ENCODE measurements around the gene HHAT.
"Not testable (repeated sequence)": the region's sequence is repeated elsewhere in the genome, so short reads cannot be mapped to it uniquely, and the experiment has no call there.

Gene HHAT

GRCh38 chr1:210647406-210648333 is 319.0 kb downstream of the HHAT start:
- no peak for DNase-seq (ENCODE audit: low read depth)

- no peak for DNase-seq (ENCODE audit: low read depth)
Measured at GRCh38 chr1:210648588-210649269, 320.0 kb downstream of the HHAT start.

GRCh38 chr1:210650403-210650802 is 321.7 kb downstream of the HHAT start:
- DNase-seq (ENCODE audit: low read depth), result no peak

GRCh38 chr1:210652329-210652954 is 323.7 kb downstream of the HHAT start:
- no peak for DNase-seq (ENCODE audit: low read depth)

- no peak for DNase-seq (ENCODE audit: low read depth)
Measured at GRCh38 chr1:210653771-210654170, 325.1 kb downstream of the HHAT start.

- DNase-seq (ENCODE audit: low read depth), result no peak
Measured at GRCh38 chr1:210654176-210654981, 325.7 kb downstream of the HHAT start.

GRCh38 chr1:210655511-210655910 is 326.8 kb downstream of the HHAT start:
- DNase-seq (ENCODE audit: low read depth), result no peak

GRCh38 chr1:210657806-210658205 is 329.1 kb downstream of the HHAT start:
- DNase-seq (ENCODE audit: low read depth), result no peak

- not testable (repeated sequence) for DNase-seq (ENCODE audit: low read depth)
Measured at GRCh38 chr1:210661520-210661919, 332.8 kb downstream of the HHAT start.

GRCh38 chr1:210662291-210663050 is 333.8 kb downstream of the HHAT start:
- DNase-seq (ENCODE audit: low read depth), result no peak

GRCh38 chr1:210663730-210664573 is 335.2 kb downstream of the HHAT start:
- no peak for DNase-seq (ENCODE audit: low read depth)

GRCh38 chr1:210669951-210670350 is 341.2 kb downstream of the HHAT start:
- DNase-seq (ENCODE audit: low read depth), result no peak

- DNase-seq (ENCODE audit: low read depth), result no peak
Measured at GRCh38 chr1:210674151-210674550, 345.4 kb downstream of the HHAT start.

GRCh38 chr1:210676539-210676938 is 347.8 kb downstream of the HHAT start:
- no peak for DNase-seq (ENCODE audit: low read depth)

- no peak for DNase-seq (ENCODE audit: low read depth)
Measured at GRCh38 chr1:210677533-210677932, 348.8 kb downstream of the HHAT start.

- DNase-seq (ENCODE audit: low read depth), result no peak
Measured at GRCh38 chr1:210678306-210678705, 349.6 kb downstream of the HHAT start.

- no peak for DNase-seq (ENCODE audit: low read depth)
Measured at GRCh38 chr1:210681158-210681557, 352.5 kb downstream of the HHAT start.

GRCh38 chr1:210683403-210684047 is 354.8 kb downstream of the HHAT start:
- DNase-seq (ENCODE audit: low read depth), result no peak

GRCh38 chr1:210684466-210685294 is 356.0 kb downstream of the HHAT start:
- no peak for DNase-seq (ENCODE audit: low read depth)

All from stimulated activated CD8-positive, alpha-beta memory T cell treated with anti-CD3 and anti-CD28 coated beads, Interleukin-15, amount 100 ng/mL, for 1 hour (primary cell).